ENCODE measurements around the gene PTGES2. TPM values are rescaled to one million over a fixed set of nuclear protein-coding genes. Genes with fewer than 3 reads are reported as not detected.

The PTGES2 gene
- total RNA-seq, 2 donors from 2014 or later, result 73.5 to 84.5 TPM

DNA sequence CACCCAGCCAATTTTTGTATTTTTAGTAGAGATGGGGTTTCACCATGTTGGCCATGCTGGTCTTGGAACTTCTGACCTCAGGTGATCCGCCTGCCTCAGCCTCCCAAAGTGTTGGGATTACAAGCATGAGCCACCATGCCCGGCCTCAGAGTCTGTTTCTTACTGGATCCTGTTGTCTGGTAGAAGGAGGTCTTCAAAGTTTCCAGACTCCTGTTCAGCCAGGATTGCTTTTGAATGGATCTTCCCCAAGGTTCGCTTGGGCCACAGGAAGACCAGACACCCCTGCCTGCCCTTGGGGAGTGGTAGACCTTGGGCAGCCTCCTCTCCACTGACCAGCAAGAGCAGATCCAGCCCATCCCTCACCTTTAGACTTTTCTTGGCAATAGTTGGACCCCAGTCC, 14.1 kb upstream of the PTGES2 start:
- TF ChIP-seq, protein P1, sequence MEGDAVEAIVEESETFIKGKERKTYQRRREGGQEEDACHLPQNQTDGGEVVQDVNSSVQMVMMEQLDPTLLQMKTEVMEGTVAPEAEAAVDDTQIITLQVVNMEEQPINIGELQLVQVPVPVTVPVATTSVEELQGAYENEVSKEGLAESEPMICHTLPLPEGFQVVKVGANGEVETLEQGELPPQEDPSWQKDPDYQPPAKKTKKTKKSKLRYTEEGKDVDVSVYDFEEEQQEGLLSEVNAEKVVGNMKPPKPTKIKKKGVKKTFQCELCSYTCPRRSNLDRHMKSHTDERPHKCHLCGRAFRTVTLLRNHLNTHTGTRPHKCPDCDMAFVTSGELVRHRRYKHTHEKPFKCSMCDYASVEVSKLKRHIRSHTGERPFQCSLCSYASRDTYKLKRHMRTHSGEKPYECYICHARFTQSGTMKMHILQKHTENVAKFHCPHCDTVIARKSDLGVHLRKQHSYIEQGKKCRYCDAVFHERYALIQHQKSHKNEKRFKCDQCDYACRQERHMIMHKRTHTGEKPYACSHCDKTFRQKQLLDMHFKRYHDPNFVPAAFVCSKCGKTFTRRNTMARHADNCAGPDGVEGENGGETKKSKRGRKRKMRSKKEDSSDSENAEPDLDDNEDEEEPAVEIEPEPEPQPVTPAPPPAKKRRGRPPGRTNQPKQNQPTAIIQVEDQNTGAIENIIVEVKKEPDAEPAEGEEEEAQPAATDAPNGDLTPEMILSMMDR (conservative IDR thresholded peaks at IDR 0.05), result no peak
- Histone ChIP-seq H3K27me3 (ENCODE audit: control insufficient read depth, insufficient read depth, low read length, poor library complexity, severe bottlenecking) (no peaks in the 10 kb centered on the region), H3K9ac (ENCODE audit: extremely low read depth, low read length, poor library complexity, severe bottlenecking) (no peak overlapping the region), H3K27ac (ENCODE audit: low read depth, low read length) (no peak overlapping the region), H3K9me3 (ENCODE audit: control insufficient read depth, low read length) (no peaks in the 10 kb centered on the region), H3K36me3 (ENCODE audit: control insufficient read depth, insufficient read depth, low read length) (no peaks in the 10 kb centered on the region), H3K4me3 (ENCODE audit: low read length) (no peak overlapping the region), H3K4me1 (ENCODE audit: control insufficient read depth, insufficient read depth, low read length) (no peaks in the 10 kb centered on the region)
- DNase-seq, result no peak
- WGBS, 2 experiments (ENCODE audit: insufficient coverage in 1 of 2, insufficient read length in 1 of 2), result 93 to 100% methylated on average over 1 to 3 of the region's 3 CpGs
- Mint-ChIP-seq H3K27ac (no peak overlapping the region), H3K9me3 (no peaks in the 10 kb centered on the region), H3K4me3 (no peak overlapping the region), H3K27me3 (ENCODE audit: insufficient read depth) (peaks cover 5% of the 10 kb centered on the region), H3K36me3 (ENCODE audit: low read depth) (no peaks in the 10 kb centered on the region), H3K4me1 (no peaks in the 10 kb centered on the region)

DNA sequence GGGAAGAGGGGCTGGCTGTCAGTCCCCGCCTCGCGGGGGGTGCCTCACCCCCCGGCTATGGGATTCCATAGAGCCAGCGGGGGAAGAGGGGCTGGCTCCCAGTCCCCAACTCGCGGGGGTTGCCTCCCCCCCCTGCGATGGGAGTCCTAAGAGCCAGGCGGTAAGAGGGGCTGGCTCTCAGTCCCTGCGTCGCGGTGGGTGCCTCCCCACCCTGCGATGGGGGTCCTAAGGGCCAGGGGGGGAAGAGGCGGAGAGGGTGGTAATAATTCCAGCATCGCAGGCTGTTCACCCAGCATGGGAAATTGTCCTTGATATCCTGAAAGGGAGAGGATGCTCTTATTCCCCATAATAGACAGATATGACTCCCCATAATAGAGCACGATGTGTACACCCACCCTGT, 12.1 kb upstream of the PTGES2 start:
- no peaks in the 10 kb centered on the region for H3K36me3 Mint-ChIP-seq (ENCODE audit: low read depth)

DNA sequence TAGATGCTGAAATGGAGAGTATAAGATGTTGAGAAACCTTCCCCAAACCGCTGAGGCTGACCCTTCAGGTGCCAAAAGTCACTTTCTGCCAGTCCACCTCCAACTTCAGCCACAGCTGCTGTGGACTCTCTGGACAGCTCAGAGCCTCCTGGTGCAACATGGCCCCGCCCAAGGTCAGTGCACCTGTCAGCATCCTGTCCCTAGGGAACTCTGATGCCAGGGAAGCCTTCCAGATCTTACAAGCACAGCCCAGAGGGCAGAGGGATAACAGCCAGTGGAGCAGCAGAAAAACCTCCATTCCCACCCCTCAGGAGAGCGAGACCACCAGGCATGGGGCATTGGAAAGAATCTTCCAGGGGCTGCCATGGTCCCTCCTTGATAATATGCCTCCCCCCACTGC, 10.5 kb upstream of the PTGES2 start:
- Histone ChIP-seq H3K27me3 (ENCODE audit: control insufficient read depth, insufficient read depth, low read length, poor library complexity, severe bottlenecking) (peaks cover 9% of the 10 kb centered on the region), H3K4me3 (ENCODE audit: low read length) (no peak overlapping the region), H3K36me3 (ENCODE audit: control insufficient read depth, insufficient read depth, low read length) (no peaks in the 10 kb centered on the region), H3K4me1 (ENCODE audit: control insufficient read depth, insufficient read depth, low read length) (no peaks in the 10 kb centered on the region), H3K27ac (ENCODE audit: low read depth, low read length) (no peak overlapping the region), H3K9me3 (ENCODE audit: control insufficient read depth, low read length) (peaks cover 9% of the 10 kb centered on the region), H3K9ac (ENCODE audit: extremely low read depth, low read length, poor library complexity, severe bottlenecking) (no peak overlapping the region)
- no peak overlapping the region for H3K27ac Mint-ChIP-seq
- H3K36me3 Mint-ChIP-seq (ENCODE audit: low read depth), result no peaks in the 10 kb centered on the region
- H3K4me3 Mint-ChIP-seq, result no peak overlapping the region
- WGBS, 2 experiments (ENCODE audit: insufficient coverage in 1 of 2, insufficient read length in 1 of 2), result 85% methylated on average over 3 of the region's 3 CpGs; no CpG with 5 or more reads in 1 of the 2 experiments
- H3K9me3 Mint-ChIP-seq, result no peaks in the 10 kb centered on the region
- no peak for DNase-seq
- H3K27me3 Mint-ChIP-seq (ENCODE audit: insufficient read depth), result peaks cover 20% of the 10 kb centered on the region
- H3K4me1 Mint-ChIP-seq, result no peaks in the 10 kb centered on the region
- TF ChIP-seq, protein P1 (conservative IDR thresholded peaks at IDR 0.05), result no peak

More for the DNA sequence above, 12.1 kb upstream of the PTGES2 start:
- TF ChIP-seq, protein P1 (conservative IDR thresholded peaks at IDR 0.05), result no peak
- H3K27me3 Mint-ChIP-seq (ENCODE audit: insufficient read depth), result peaks cover 6% of the 10 kb centered on the region
- H3K9ac ChIP-seq (ENCODE audit: extremely low read depth, low read length, poor library complexity, severe bottlenecking), result no peak overlapping the region
- no peak overlapping the region for H3K4me3 Mint-ChIP-seq
- no peaks in the 10 kb centered on the region for H3K36me3 ChIP-seq (ENCODE audit: control insufficient read depth, insufficient read depth, low read length)
- H3K9me3 Mint-ChIP-seq, result no peaks in the 10 kb centered on the region
- H3K27ac ChIP-seq (ENCODE audit: low read depth, low read length), result no peak overlapping the region
- no peaks in the 10 kb centered on the region for H3K9me3 ChIP-seq (ENCODE audit: control insufficient read depth, low read length)
- no peak overlapping the region for H3K27ac Mint-ChIP-seq
- no peaks in the 10 kb centered on the region for H3K27me3 ChIP-seq (ENCODE audit: control insufficient read depth, insufficient read depth, low read length, poor library complexity, severe bottlenecking)
- H3K4me1 Mint-ChIP-seq, result no peaks in the 10 kb centered on the region
- no peak for DNase-seq
- H3K4me1 ChIP-seq (ENCODE audit: control insufficient read depth, insufficient read depth, low read length), result no peaks in the 10 kb centered on the region
- WGBS, 2 experiments (ENCODE audit: insufficient coverage in 1 of 2, insufficient read length in 1 of 2), result 92% methylated on average over 6 of the region's 16 CpGs; no CpG with 5 or more reads in 1 of the 2 experiments
- H3K4me3 ChIP-seq (ENCODE audit: low read length), result no peak overlapping the region

Measured in endodermal cell (in vitro differentiated cells).